K562 (cell line): ENCODE results near the gene PLEKHA8. TPM values are rescaled to one million over a fixed set of nuclear protein-coding genes. Genes with fewer than 3 reads are reported as not detected.

Experiments
- ATAC-seq: fragments of 200-7000 bp; cut with Tn5 transposase; 3 replicates; pipeline ENCODE4 v1.9.1; 2020; ENCODE audit warnings: moderate library complexity
- BruUV-seq: library from RNA; stranded (reverse); fragments of 400-500 nt; replicated peaks from 2 replicates; lab custom pipeline; 2021; lab: Mats Ljungman, UMichigan
- CTCF ChIA-PET: fragments of 300-600 bp; formaldehyde crosslinking; extraction: SDS; loops from one replicate; lab custom pipeline; 2021; ENCODE audit warnings: low intra/inter-chr PET ratio; lab: Yijun Ruan, JAX
- POLR2A ChIA-PET: fragments of 300-600, 350-650 bp; sonication (Branson Sonifier 250); formaldehyde crosslinking; extraction: SDS; loops from one replicate; lab custom pipeline; 2021; ENCODE audit warnings: antibody characterized with exemption, inconsistent platforms; lab: Yijun Ruan, JAX
- DNase-seq, 4 experiments: peaks; one replicate each; pipeline versions ENCODE4 v3.0.0 to v3.0.0-alpha.2; 2011 to 2018; ENCODE audit warnings: low spot score in 3 of 4, mixed read lengths in 3 of 4; ENCODE audit errors: extremely low read depth in 1 of 4
- FAIRE-seq: peaks from 2 replicates; lab custom pipeline; 2011; peaks lifted over from hg19 to GRCh38; lab: Jason Lieb, UNC
- H2AFZ ChIP-seq: 2 replicates; pipeline ENCODE4 v1.6.0; 2011; ENCODE audit warnings: low read depth, low read length, control low read depth, inconsistent platforms
- H3K27ac ChIP-seq: fragments of 200-600 bp; 3 replicates; pipeline ENCODE4 v1.8.0; 2011; ENCODE audit warnings: low read depth, mild to moderate bottlenecking, control low read depth, inconsistent platforms, low read length, moderate library complexity, mixed read lengths; ENCODE audit errors: extremely low read depth
- H3K27me3 ChIP-seq, 2 experiments: fragments of 300-600 bp in 1 of 2; 2 replicates in 1 of 2; 3 replicates in 1 of 2; pipeline versions ENCODE4 v1.6.0 to v1.8.0; 2011; ENCODE audit warnings: inconsistent platforms in 2 of 2, low read length in 2 of 2, mild to moderate bottlenecking in 1 of 2, mixed read lengths in 1 of 2, moderate library complexity in 1 of 2; ENCODE audit not compliant: control insufficient read depth in 2 of 2, insufficient read depth in 2 of 2
- H3K36me3 ChIP-seq: fragments of 300-600 bp; 3 replicates; pipeline ENCODE4 v1.8.0; 2011; ENCODE audit warnings: mild to moderate bottlenecking, low read length, inconsistent platforms; ENCODE audit not compliant: control insufficient read depth, insufficient read depth
- H3K4me1 ChIP-seq, 2 experiments: fragments of 200-600 bp in 1 of 2; replicated peaks in 1 of 2; 2 replicates in 1 of 2; 3 replicates in 1 of 2; pipeline versions ENCODE4 v1.5.1 to v1.8.0; 2011; ENCODE audit warnings: inconsistent platforms in 2 of 2, low read length in 2 of 2, mild to moderate bottlenecking in 1 of 2, mixed read lengths in 1 of 2, moderate library complexity in 1 of 2; ENCODE audit not compliant: control insufficient read depth in 2 of 2, insufficient read depth in 2 of 2
- H3K4me2 ChIP-seq: 2 replicates; pipeline ENCODE4 v1.6.1; 2011; ENCODE audit warnings: low read length, control low read depth, inconsistent platforms, mixed read lengths; ENCODE audit not compliant: insufficient read depth
- H3K4me3 ChIP-seq: fragments of 200-600 bp; sonication (generic), shearing (Covaris generic); 2 replicates; pipeline ENCODE4 v1.5.1; 2016; ENCODE audit warnings: control low read depth, inconsistent platforms
- H3K79me2 ChIP-seq: fragments of 200-600 bp; 3 replicates; pipeline ENCODE4 v1.8.0; 2011; ENCODE audit warnings: low read length, inconsistent platforms; ENCODE audit not compliant: control insufficient read depth, insufficient read depth
- H3K9ac ChIP-seq, 2 experiments: 2 replicates each; pipeline versions ENCODE4 v1.6.0 to v1.6.1; 2011; ENCODE audit warnings: low read depth in 2 of 2, low read length in 2 of 2, control low read depth in 1 of 2, inconsistent platforms in 1 of 2, mild to moderate bottlenecking in 1 of 2, mixed read lengths in 1 of 2; ENCODE audit not compliant: insufficient read depth in 1 of 2
- H3K9me1 ChIP-seq: one replicate; pipeline ENCODE4 v1.6.0; 2011; ENCODE audit warnings: inconsistent platforms, mild to moderate bottlenecking, low read length, moderate library complexity; ENCODE audit not compliant: control insufficient read depth, insufficient read depth
- H3K9me3 ChIP-seq: replicated peaks from 2 replicates; pipeline ENCODE4 v1.5.1; 2011; ENCODE audit warnings: low read depth, low read length, inconsistent platforms; ENCODE audit not compliant: control insufficient read depth, insufficient read depth
- H4K20me1 ChIP-seq: replicated peaks from 2 replicates; pipeline ENCODE4 v1.6.1; 2011; ENCODE audit warnings: low read length, inconsistent platforms, mixed read lengths; ENCODE audit not compliant: control insufficient read depth, insufficient read depth
- CHAMP1 ChIP-seq: fragments of 450-650 bp; IDR thresholded peaks from 2 replicates; pipeline ENCODE4 v1.6.1; 2016; ENCODE audit warnings: mild to moderate bottlenecking
- CREB5 ChIP-seq: fragments of 250-450 bp; sonication (Bioruptor Pico); IDR thresholded peaks from 2 replicates; pipeline ENCODE4 v1.5.0; 2020; ENCODE audit warnings: mild to moderate bottlenecking
- KDM5B ChIP-seq: fragments of 200-600 bp; sonication (generic); IDR thresholded peaks from 2 replicates; pipeline ENCODE4 v1.6.1; 2012; ENCODE audit warnings: low read depth, mild to moderate bottlenecking, moderate library complexity, low read length, control low read depth, inconsistent platforms; ENCODE audit not compliant: insufficient replicate concordance
- MTA1 ChIP-seq: fragments of 450-650 bp; IDR thresholded peaks from 2 replicates; pipeline ENCODE4 v1.6.1; 2017; ENCODE audit warnings: borderline replicate concordance
- PYGO2 ChIP-seq: fragments of 450-650 bp; IDR thresholded peaks from 2 replicates; pipeline ENCODE4 v1.6.1; 2016; ENCODE audit warnings: mild to moderate bottlenecking, missing genetic modification characterization, moderate library complexity, missing compliant biosample characterization
- RBM22 ChIP-seq: fragments of 200-400 bp; formaldehyde crosslinking; IDR thresholded peaks from 2 replicates; pipeline ENCODE4 v1.6.1; 2018; ENCODE audit warnings: low read length, low read depth; ENCODE audit not compliant: poor library complexity, severe bottlenecking
- TRIM24 ChIP-seq, 2 experiments: fragments of 450-650 bp; IDR thresholded peaks; 2 replicates each; pipeline ENCODE4 v1.6.1; 2016
- YY1 ChIP-seq, 3 experiments: IDR thresholded peaks; 2 replicates each; pipeline ENCODE4 v1.6.1; 2011; ENCODE audit warnings: low read length in 2 of 3, mild to moderate bottlenecking in 2 of 3, moderate library complexity in 2 of 3, borderline replicate concordance in 1 of 3, control low read depth in 1 of 3, low read depth in 1 of 3; ENCODE audit not compliant: insufficient read depth in 3 of 3, insufficient replicate concordance in 2 of 3, control insufficient read depth in 1 of 3, insufficient read length in 1 of 3; ENCODE audit errors: extremely low read depth in 1 of 3
- ZNF431 ChIP-seq: sonication (generic); formaldehyde crosslinking; IDR thresholded peaks from 2 replicates; pipeline ENCODE4 v1.8.0; 2022; ENCODE audit warnings: mild to moderate bottlenecking, missing genetic modification reagents
- ZNF77 ChIP-seq: fragments of 250-450 bp; sonication (Bioruptor Pico); IDR thresholded peaks from 2 replicates; pipeline ENCODE4 v1.5.0; 2020
- WGBS: fragments of 100-300 bp; shearing (Covaris generic); methylation state at CpG from one replicate; pipeline ENCODE4 v1.1.6; 2016; ENCODE audit warnings: low coverage, mixed read lengths; ENCODE audit not compliant: insufficient coverage; ENCODE audit errors: missing lambda C conversion rate; 5-methylcytosine and 5-hydroxymethylcytosine counted together
- in situ Hi-C: fragments of 300-500 bp; cut with MboI; formaldehyde crosslinking; loops from 4 replicates; pipeline ENCODE4 v1.15.0; 2018; ENCODE audit warnings: inconsistent platforms, mixed read lengths
- intact Hi-C: fragments of 100-400 bp; cut with micrococcal nuclease; formaldehyde crosslinking; loops from 2 replicates; pipeline ENCODE4 v1.14.2; 2022
- polyA plus RNA-seq, 8 experiments: library from polyadenylated mRNA; depleted of rRNA in 4 of 8; stranded (reverse) in 5 of 8; unstranded in 3 of 8; fragments of >200 nt; fragmentation: Nextera tagmentation in 2 of 8; fragmentation: Illumina TruSeq in 1 of 8; extraction: Ambion mirVana in 2 of 8; extraction: Trizol in 1 of 8; gene quantifications; 2 replicates each; pipeline versions ENCODE4 v1.2.1 to v1.2.3, GENCODE V29; 2011 to 2014; ENCODE audit warnings: inconsistent platforms in 1 of 8, missing spikeins in 1 of 8
- total RNA-seq, 7 experiments: library from RNA; depleted of rRNA in 6 of 7; stranded (reverse); fragments of >200 nt in 6 of 7; fragmentation: Illumina TruSeq in 2 of 7; extraction: Trizol in 2 of 7; gene quantifications; 2 replicates each; pipeline versions ENCODE4 v1.2.1 to v1.2.3, GENCODE V29; 2011 to 2021; ENCODE audit warnings: low replicate concordance in 1 of 7
- TF ChIP-seq, protein P1 (sequence below): fragments of 450-650 bp; formaldehyde crosslinking; IDR thresholded peaks from 2 replicates; pipeline ENCODE4 v1.4.0; 2020; ENCODE audit warnings: mild to moderate bottlenecking, moderate library complexity
- TF ChIP-seq, protein P2 (sequence below): fragments of 250-450 bp; sonication (Bioruptor Pico); IDR thresholded peaks from 2 replicates; pipeline ENCODE4 v1.5.0; 2021
- TF ChIP-seq, protein P3 (sequence below): fragments of 450-650 bp; IDR thresholded peaks from 2 replicates; pipeline ENCODE4 v1.6.1; 2018; ENCODE audit warnings: mild to moderate bottlenecking, low read depth; ENCODE audit not compliant: partially characterized antibody

Gene PLEKHA8
- total and polyA plus RNA-seq, 9 of the 15 experiments (the other 6 are each of a cell fraction or from before 2014, with no cell fraction given): 3.2 to 16.3 (median 11.8) TPM

DNA sequence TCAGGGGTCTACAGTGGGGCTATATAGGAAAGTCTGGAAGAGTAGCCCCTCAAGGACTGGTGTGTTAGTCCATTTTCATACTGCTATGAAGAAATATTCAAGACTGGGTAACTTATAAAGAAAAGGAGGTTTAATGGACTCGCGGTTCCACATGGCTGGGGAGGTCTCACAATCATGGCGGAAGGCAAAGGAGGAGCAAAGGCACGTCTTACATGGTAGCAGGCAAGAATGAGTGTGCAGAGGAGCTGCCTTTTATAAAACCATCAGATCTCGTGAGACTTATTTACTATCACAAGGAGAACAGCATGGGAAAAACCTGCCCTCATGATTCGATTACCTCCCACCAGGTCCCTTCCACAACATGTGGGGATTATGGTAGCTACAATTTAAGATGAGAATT, 4.7 kb upstream of the PLEKHA8 start:
- no TSS peak for BruUV-seq
- Histone ChIP-seq H3K4me1 (peaks cover 2 to 13% of the 10 kb centered on the region in 2 experiments; a peak in 2 of 5 replicates), H3K27me3 (no peaks in the 10 kb centered on the region), H4K20me1 (no peaks in the 10 kb centered on the region; the same call in 1 of the 2 replicates), H3K9me3 (no peaks in the 10 kb centered on the region), H3K4me3 (no peak overlapping the region), H3K9ac (no peak overlapping the region), H3K4me2 (peak overlapping the region; percentile 46), H3K27ac (no peak overlapping the region), H3K36me3 (peaks cover 44% of the 10 kb centered on the region), H3K79me2 (peaks cover 60% of the 10 kb centered on the region), H3K9me1 (no peaks in the 10 kb centered on the region), H2AFZ (no peak overlapping the region)
- intact Hi-C loops: no loop called here
- 67% methylated on average over 6 of the region's 6 CpGs for WGBS
- ChIA-PET POLR2A (interaction anchor here (0.6 to 0.9 kb wide), 3 partner anchors 12 to 401 kb away, joined by 3 to 4 read pairs (median 3); no protein-coding TSS in a partner anchor), CTCF (no interaction called here)
- in situ Hi-C loops: no loop called here
- no peak for FAIRE-seq
- peak in 1 of 4 experiments; percentile 13 for DNase-seq
- ATAC-seq: no peak
- TF ChIP-seq RBM22: no peak
- no peak for TF ChIP-seq PYGO2 (tag)
- TF ChIP-seq CREB5 (CRISPR knock-in tag): no peak
- TF ChIP-seq, protein P1, sequence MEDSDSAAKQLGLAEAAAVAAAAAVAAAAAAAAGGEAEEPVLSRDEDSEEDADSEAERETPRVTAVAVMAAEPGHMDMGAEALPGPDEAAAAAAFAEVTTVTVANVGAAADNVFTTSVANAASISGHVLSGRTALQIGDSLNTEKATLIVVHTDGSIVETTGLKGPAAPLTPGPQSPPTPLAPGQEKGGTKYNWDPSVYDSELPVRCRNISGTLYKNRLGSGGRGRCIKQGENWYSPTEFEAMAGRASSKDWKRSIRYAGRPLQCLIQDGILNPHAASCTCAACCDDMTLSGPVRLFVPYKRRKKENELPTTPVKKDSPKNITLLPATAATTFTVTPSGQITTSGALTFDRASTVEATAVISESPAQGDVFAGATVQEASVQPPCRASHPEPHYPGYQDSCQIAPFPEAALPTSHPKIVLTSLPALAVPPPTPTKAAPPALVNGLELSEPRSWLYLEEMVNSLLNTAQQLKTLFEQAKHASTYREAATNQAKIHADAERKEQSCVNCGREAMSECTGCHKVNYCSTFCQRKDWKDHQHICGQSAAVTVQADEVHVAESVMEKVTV (CRISPR knock-in tag): no peak
- TF ChIP-seq, protein P2, sequence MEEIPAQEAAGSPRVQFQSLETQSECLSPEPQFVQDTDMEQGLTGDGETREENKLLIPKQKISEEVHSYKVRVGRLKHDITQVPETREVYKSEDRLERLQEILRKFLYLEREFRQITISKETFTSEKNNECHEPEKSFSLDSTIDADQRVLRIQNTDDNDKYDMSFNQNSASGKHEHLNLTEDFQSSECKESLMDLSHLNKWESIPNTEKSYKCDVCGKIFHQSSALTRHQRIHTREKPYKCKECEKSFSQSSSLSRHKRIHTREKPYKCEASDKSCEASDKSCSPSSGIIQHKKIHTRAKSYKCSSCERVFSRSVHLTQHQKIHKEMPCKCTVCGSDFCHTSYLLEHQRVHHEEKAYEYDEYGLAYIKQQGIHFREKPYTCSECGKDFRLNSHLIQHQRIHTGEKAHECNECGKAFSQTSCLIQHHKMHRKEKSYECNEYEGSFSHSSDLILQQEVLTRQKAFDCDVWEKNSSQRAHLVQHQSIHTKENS (CRISPR knock-in tag): no peak
- TF ChIP-seq KDM5B: no peak
- no peak for TF ChIP-seq MTA1
- no peak for TF ChIP-seq ZNF77 (CRISPR knock-in tag)
- TF ChIP-seq YY1 (IDR thresholded peaks at IDR 0.05; ENCODE audit: borderline replicate concordance in 1 of 3, control insufficient read depth in 1 of 3, extremely low read depth in 1 of 3, insufficient read depth in 3 of 3, insufficient read length in 1 of 3, insufficient replicate concordance in 2 of 3, low read depth in 1 of 3, low read length in 2 of 3): peak in 1 of 3 experiments; percentile 38
- TF ChIP-seq ZNF431 (CRISPR knock-in tag): peak; percentile 99
- TF ChIP-seq, protein P3, sequence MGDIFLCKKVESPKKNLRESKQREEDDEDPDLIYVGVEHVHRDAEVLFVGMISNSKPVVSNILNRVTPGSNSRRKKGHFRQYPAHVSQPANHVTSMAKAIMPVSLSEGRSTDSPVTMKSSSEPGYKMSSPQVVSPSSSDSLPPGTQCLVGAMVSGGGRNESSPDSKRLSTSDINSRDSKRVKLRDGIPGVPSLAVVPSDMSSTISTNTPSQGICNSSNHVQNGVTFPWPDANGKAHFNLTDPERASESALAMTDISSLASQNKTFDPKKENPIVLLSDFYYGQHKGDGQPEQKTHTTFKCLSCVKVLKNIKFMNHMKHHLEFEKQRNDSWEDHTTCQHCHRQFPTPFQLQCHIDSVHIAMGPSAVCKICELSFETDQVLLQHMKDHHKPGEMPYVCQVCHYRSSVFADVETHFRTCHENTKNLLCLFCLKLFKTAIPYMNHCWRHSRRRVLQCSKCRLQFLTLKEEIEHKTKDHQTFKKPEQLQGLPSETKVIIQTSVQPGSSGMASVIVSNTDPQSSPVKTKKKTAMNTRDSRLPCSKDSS: peak; percentile 53
- TF ChIP-seq TRIM24 (IDR thresholded peaks at IDR 0.05): peak; percentile 32 to 45; a peak in 2 of 4 replicates
- peak; percentile 80; the same call in 1 of the 2 replicates for TF ChIP-seq CHAMP1
